ENCODE measurements around the gene OR8G1. TPM values are rescaled to one million over a fixed set of nuclear protein-coding genes. Genes with fewer than 3 reads are reported as not detected.
"Not testable (repeated sequence)": the region's sequence is repeated elsewhere in the genome, so short reads cannot be mapped to it uniquely, and the experiment has no call there.

OR8G1 gene
- total RNA-seq, 1 donor from 2014 or later: not detected

- H3K79me2 ChIP-seq (ENCODE audit: low read depth): no peaks in the 10 kb centered on the region
- no peaks in the 10 kb centered on the region for H3K27me3 ChIP-seq
- no peaks in the 10 kb centered on the region for H3K36me3 Mint-ChIP-seq
- no peak for TF ChIP-seq CTCF (IDR thresholded peaks at IDR 0.05)
- no peak for TF ChIP-seq EZH2phosphoT487 (IDR thresholded peaks at IDR 0.05)
- TF ChIP-seq EZH2 (IDR thresholded peaks at IDR 0.05): no peak
- H2AFZ ChIP-seq (replicated peaks): no peak overlapping the region
- no peaks in the 10 kb centered on the region for H3K9me3 ChIP-seq (ENCODE audit: low read depth)
- H3K36me3 ChIP-seq: no peaks in the 10 kb centered on the region
- H3K4me1 ChIP-seq: peaks cover 8% of the 10 kb centered on the region
- no peaks in the 10 kb centered on the region for H4K20me1 ChIP-seq (ENCODE audit: low read depth)
- H3K9me3 Mint-ChIP-seq: no peaks in the 10 kb centered on the region
- H3K27ac Mint-ChIP-seq: no peak overlapping the region
- no peak overlapping the region for H3K4me3 Mint-ChIP-seq
- no peak overlapping the region for H3K9ac ChIP-seq
- H3K27ac ChIP-seq: no peak overlapping the region
- H3F3A ChIP-seq (ENCODE audit: low read depth): no peaks in the 10 kb centered on the region
- H3K4me1 Mint-ChIP-seq: peaks cover 5% of the 10 kb centered on the region
- H3K4me3 ChIP-seq: no peak overlapping the region
- H3K4me2 ChIP-seq: no peak overlapping the region
- H3K27me3 Mint-ChIP-seq (ENCODE audit: insufficient read depth, low read depth): no peaks in the 10 kb centered on the region
- DNase-seq (ENCODE audit: low spot score): no peak
Observed at GRCh38 chr11:124225471-124225870, 15.4 kb upstream of the OR8G1 start.

GRCh38 chr11:124233376-124233775, 7.5 kb upstream of the OR8G1 start:
- TF ChIP-seq EZH2 (IDR thresholded peaks at IDR 0.05) (no peak), EZH2phosphoT487 (IDR thresholded peaks at IDR 0.05) (no peak), CTCF (IDR thresholded peaks at IDR 0.05) (no peak)
- Histone ChIP-seq H3K36me3 (no peaks in the 10 kb centered on the region), H3K79me2 (ENCODE audit: low read depth) (no peaks in the 10 kb centered on the region), H2AFZ (replicated peaks) (no peak overlapping the region), H3K4me3 (no peak overlapping the region), H3K4me1 (no peaks in the 10 kb centered on the region), H3K4me2 (no peak overlapping the region), H4K20me1 (ENCODE audit: low read depth) (no peaks in the 10 kb centered on the region), H3K27ac (no peak overlapping the region), H3F3A (ENCODE audit: low read depth) (no peaks in the 10 kb centered on the region), H3K9ac (no peak overlapping the region), H3K9me3 (ENCODE audit: low read depth) (no peaks in the 10 kb centered on the region), H3K27me3 (no peaks in the 10 kb centered on the region)
- no peaks in the 10 kb centered on the region for H3K9me3 Mint-ChIP-seq
- H3K4me3 Mint-ChIP-seq: no peak overlapping the region
- H3K27me3 Mint-ChIP-seq (ENCODE audit: insufficient read depth, low read depth): no peaks in the 10 kb centered on the region
- H3K27ac Mint-ChIP-seq: no peak overlapping the region
- H3K4me1 Mint-ChIP-seq: no peaks in the 10 kb centered on the region
- no peaks in the 10 kb centered on the region for H3K36me3 Mint-ChIP-seq
- no peak for DNase-seq (ENCODE audit: low spot score)

GRCh38 chr11:124238512-124238911, 2.4 kb upstream of the OR8G1 start:
- Mint-ChIP-seq H3K27me3 (ENCODE audit: insufficient read depth, low read depth) (no peaks in the 10 kb centered on the region), H3K36me3 (no peaks in the 10 kb centered on the region), H3K27ac (no peak overlapping the region), H3K9me3 (no peaks in the 10 kb centered on the region), H3K4me3 (no peak overlapping the region), H3K4me1 (no peaks in the 10 kb centered on the region)
- Histone ChIP-seq H3K36me3 (no peaks in the 10 kb centered on the region), H3K79me2 (ENCODE audit: low read depth) (no peaks in the 10 kb centered on the region), H3K27me3 (no peaks in the 10 kb centered on the region), H3K4me2 (no peak overlapping the region), H3F3A (ENCODE audit: low read depth) (no peaks in the 10 kb centered on the region), H2AFZ (replicated peaks) (no peak overlapping the region), H3K4me3 (no peak overlapping the region), H3K27ac (no peak overlapping the region), H3K9me3 (ENCODE audit: low read depth) (no peaks in the 10 kb centered on the region), H3K9ac (no peak overlapping the region), H3K4me1 (no peaks in the 10 kb centered on the region), H4K20me1 (ENCODE audit: low read depth) (no peaks in the 10 kb centered on the region)
- TF ChIP-seq EZH2phosphoT487 (IDR thresholded peaks at IDR 0.05): no peak
- no peak for TF ChIP-seq CTCF (IDR thresholded peaks at IDR 0.05)
- no peak for TF ChIP-seq EZH2 (IDR thresholded peaks at IDR 0.05)
- DNase-seq (ENCODE audit: low spot score): no peak

- not testable (repeated sequence) for H3K4me3 Mint-ChIP-seq; H3K4me1 ChIP-seq; H3K4me3 ChIP-seq; DNase-seq (ENCODE audit: low spot score); H3K9ac ChIP-seq; H3K27me3 Mint-ChIP-seq (ENCODE audit: insufficient read depth, low read depth); H3K9me3 Mint-ChIP-seq; H3F3A ChIP-seq (ENCODE audit: low read depth); H4K20me1 ChIP-seq (ENCODE audit: low read depth); H3K27me3 ChIP-seq; H3K4me1 Mint-ChIP-seq; H3K27ac Mint-ChIP-seq; H3K36me3 Mint-ChIP-seq; H3K4me2 ChIP-seq; H3K79me2 ChIP-seq (ENCODE audit: low read depth); H3K9me3 ChIP-seq (ENCODE audit: low read depth); H3K27ac ChIP-seq; H3K36me3 ChIP-seq; H2AFZ ChIP-seq (replicated peaks)
Observed at GRCh38 chr11:124249869-124250268, 9.0 kb downstream of the OR8G1 start.

All from neural progenitor cell (in vitro differentiated cells).